GM12873 (cell line): ENCODE results near the gene NOX5.

Experiments
- TF ChIP-seq, protein P1 (sequence below): IDR thresholded peaks from 2 replicates; pipeline ENCODE4 v1.5.1; 2012; ENCODE audit warnings: low read depth, mild to moderate bottlenecking, moderate library complexity, low read length, control low read depth; ENCODE audit not compliant: insufficient read depth; ENCODE audit errors: missing control alignments

NOX5 gene

DNA sequence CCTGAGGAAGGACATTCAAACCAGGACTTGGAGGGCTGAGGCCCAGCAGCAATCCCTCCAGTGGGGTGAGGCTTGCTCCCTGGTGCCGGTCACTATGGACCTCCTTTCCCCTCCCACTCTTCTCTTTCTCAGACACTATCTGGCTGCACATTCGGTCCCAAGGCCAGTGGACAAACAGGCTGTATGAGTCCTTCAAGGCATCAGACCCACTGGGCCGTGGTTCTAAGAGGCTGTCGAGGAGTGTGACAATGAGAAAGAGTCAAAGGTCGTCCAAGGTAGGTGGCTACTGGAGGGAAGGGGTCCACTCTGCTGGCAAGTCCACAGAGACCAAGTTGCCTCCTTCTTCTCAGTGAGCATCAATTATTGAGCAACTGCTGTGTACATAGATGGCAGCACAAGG, 28.0 kb downstream of the NOX5 start:
- TF ChIP-seq, protein P1, sequence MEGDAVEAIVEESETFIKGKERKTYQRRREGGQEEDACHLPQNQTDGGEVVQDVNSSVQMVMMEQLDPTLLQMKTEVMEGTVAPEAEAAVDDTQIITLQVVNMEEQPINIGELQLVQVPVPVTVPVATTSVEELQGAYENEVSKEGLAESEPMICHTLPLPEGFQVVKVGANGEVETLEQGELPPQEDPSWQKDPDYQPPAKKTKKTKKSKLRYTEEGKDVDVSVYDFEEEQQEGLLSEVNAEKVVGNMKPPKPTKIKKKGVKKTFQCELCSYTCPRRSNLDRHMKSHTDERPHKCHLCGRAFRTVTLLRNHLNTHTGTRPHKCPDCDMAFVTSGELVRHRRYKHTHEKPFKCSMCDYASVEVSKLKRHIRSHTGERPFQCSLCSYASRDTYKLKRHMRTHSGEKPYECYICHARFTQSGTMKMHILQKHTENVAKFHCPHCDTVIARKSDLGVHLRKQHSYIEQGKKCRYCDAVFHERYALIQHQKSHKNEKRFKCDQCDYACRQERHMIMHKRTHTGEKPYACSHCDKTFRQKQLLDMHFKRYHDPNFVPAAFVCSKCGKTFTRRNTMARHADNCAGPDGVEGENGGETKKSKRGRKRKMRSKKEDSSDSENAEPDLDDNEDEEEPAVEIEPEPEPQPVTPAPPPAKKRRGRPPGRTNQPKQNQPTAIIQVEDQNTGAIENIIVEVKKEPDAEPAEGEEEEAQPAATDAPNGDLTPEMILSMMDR, result no peak

DNA sequence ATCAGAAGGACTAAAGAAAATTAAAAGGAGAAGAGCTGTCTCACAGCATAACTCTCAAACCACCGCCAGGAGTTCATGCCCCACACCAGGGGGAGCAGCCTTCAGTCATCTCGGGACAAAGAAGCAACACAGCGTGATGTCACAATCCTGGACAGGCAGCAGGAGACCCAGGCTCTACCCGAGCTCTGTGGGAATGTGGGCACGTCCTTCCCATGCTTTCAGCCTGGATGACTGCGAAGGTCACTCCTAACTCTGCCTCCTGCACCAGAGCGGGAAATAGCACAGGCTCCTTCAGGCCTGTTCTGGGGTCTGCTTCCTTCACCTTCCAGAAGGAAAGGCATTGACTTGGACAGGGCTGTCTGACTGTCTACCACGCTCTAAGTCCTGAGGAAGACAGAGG, 31.3 kb downstream of the NOX5 start:
- TF ChIP-seq, protein P1, result no peak

DNA sequence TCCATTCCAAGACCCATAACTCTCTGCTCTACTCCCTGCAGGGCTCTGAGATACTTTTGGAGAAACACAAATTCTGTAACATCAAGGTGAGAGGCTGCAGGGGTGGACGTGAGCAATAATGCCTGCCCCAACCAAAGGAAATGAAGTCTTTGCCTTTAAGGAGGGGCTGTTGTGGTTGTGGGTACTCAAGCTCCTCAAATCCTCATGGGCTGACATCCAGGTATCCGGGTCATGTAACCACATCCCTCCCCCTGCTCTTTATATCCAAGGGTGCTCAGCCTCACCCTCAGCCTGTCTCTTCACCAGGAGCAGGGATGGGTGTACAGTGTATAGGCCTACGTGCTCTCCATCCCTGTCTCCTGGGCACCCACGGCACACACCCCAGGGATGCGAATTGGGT, 32.3 kb downstream of the NOX5 start:
- TF ChIP-seq, protein P1, result no peak

DNA sequence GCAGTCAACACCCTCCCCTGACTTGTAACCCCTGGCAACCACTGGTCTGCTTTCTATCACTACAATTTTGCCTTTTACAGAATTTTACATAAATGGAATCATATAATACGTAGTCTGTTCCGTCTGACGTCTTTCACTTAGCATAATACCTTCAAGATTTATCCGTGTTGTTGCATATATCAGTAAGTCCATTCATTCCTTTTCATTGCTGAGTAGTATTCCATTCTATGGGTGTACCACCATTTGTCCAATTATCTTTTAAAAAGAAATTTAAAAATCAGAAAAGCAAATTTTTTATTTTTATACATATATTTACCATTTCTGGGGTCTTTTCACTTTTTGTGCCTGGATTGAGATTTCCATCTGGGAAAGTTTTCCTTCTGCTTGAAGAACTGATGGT, 35.5 kb downstream of the NOX5 start:
- TF ChIP-seq, protein P1, result no peak

DNA sequence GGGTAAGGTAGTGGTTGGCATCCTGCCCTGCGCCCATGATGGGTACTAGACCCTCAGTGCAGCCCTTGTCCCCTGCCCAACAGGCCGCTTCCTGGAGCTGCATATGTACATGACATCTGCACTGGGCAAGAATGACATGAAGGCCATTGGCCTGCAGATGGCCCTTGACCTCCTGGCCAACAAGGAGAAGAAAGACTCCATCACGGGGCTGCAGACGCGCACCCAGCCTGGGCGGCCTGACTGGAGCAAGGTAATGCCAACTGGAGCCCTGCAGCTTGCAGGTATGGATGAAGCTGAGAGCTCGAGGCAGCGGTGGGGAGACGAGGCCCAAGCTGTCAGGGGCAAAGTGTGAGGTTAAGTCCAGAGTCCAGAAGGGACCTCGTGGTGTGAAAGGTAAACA, 40.8 kb downstream of the NOX5 start:
- TF ChIP-seq, protein P1, result no peak

DNA sequence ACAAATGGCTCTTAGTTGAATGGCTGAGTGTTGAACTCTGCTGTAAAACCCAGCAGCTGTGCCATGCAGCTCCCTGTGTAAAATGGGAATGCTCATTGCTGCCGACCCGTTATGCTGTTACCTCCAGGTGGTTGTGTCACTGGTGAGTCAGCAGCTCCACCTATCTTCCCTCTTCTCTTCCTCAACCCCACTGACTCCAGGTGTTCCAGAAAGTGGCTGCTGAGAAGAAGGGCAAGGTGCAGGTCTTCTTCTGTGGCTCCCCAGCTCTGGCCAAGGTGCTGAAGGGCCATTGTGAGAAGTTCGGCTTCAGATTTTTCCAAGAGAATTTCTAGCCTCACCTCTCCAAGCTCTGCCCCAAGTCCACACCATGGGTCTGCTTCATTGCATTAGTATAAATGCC, 41.9 kb downstream of the NOX5 start:
- TF ChIP-seq, protein P1, result no peak

DNA sequence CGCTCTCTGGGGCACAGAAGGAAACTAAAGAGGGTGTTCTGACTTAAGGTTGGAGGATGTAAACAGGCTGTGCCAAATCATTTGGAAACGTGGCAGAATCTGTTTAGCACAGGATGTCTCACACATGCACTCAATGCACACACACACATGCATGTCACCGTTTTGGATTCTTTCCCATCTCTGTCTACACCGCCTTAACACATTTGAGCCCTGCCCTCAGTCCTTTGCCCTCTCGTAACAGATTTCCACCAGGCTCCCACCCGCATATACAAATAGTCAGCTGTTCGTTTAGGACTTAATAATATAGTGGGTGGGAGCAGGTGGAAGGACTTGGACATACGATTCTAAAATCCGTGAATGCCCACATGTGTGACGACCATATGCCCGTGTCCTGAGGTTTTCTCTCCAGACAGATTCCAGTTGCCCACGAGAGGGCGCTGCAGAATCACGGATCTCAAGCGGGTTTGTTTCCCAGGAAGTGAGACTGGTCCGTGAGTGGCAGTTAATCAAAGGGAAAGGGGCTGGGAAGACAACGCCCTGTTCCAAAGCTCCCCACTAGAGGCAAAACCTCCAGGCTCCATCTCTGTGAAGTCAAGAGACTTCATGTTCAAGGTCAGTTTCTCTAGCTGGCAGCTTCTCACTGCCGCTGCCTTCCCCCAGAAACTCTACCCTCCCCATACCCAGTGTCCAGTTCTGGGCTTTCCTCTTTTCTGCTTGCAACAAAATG, 44.5 kb downstream of the NOX5 start:
- TF ChIP-seq, protein P1, result peak; percentile 81
